HEK293T (cell line): ENCODE measurements around the gene PTPRH.
A peak's percentile ranks its signal among the peaks of the same experiment; 100 is the strongest.

Experiments
- CTCF ChIA-PET: fragments of 350-600 bp; formaldehyde crosslinking; extraction: SDS; loops from one replicate; lab custom pipeline; 2021; ENCODE audit warnings: antibody characterized with exemption, inconsistent platforms; lab: Yijun Ruan, JAX
- POLR2A ChIA-PET: fragments of 350-600 bp; formaldehyde crosslinking; extraction: SDS; loops from one replicate; lab custom pipeline; 2020; ENCODE audit warnings: antibody characterized with exemption, inconsistent platforms; lab: Yijun Ruan, JAX
- DNase-seq: peaks from one replicate; pipeline ENCODE4 v3.0.0; 2012; ENCODE audit warnings: mixed read lengths; ENCODE audit errors: extremely low spot score
- ARNT ChIP-seq: fragments of 450-650 bp; IDR thresholded peaks from 2 replicates; pipeline ENCODE4 v1.6.1; 2017; ENCODE audit warnings: mild to moderate bottlenecking
- BHLHE40 ChIP-seq: fragments of 450-650 bp; IDR thresholded peaks from 2 replicates; pipeline ENCODE4 v1.6.1; 2016; ENCODE audit warnings: mild to moderate bottlenecking, moderate library complexity, borderline replicate concordance
- CTBP1 ChIP-seq: fragments of 450-650 bp; IDR thresholded peaks from 2 replicates; pipeline ENCODE4 v1.6.1; 2016; ENCODE audit warnings: borderline replicate concordance
- ELF4 ChIP-seq: fragments of 450-650 bp; IDR thresholded peaks from 2 replicates; pipeline ENCODE4 v1.6.1; 2017; ENCODE audit warnings: antibody characterized with exemption
- FOXA1 ChIP-seq: fragments of 450-650 bp; IDR thresholded peaks from 2 replicates; pipeline ENCODE4 v1.6.1; 2016; ENCODE audit warnings: mild to moderate bottlenecking
- FOXK2 ChIP-seq: fragments of 450-650 bp; IDR thresholded peaks from 2 replicates; pipeline ENCODE4 v1.6.1; 2016; ENCODE audit warnings: mild to moderate bottlenecking
- FOXM1 ChIP-seq: fragments of 450-650 bp; IDR thresholded peaks from 2 replicates; pipeline ENCODE4 v1.6.1; 2017; ENCODE audit warnings: mild to moderate bottlenecking, borderline replicate concordance
- HDGF ChIP-seq: fragments of 450-650 bp; IDR thresholded peaks from 2 replicates; pipeline ENCODE4 v1.6.1; 2017; ENCODE audit warnings: antibody characterized with exemption, borderline replicate concordance
- L3MBTL2 ChIP-seq: fragments of 450-650 bp; conservative IDR thresholded peaks from 2 replicates; pipeline ENCODE4 v1.6.1; 2016; ENCODE audit warnings: mild to moderate bottlenecking
- LEF1 ChIP-seq: fragments of 450-650 bp; IDR thresholded peaks from 2 replicates; pipeline ENCODE4 v1.6.1; 2017; ENCODE audit warnings: mild to moderate bottlenecking, borderline replicate concordance
- NFRKB ChIP-seq: fragments of 450-650 bp; IDR thresholded peaks from 2 replicates; pipeline ENCODE4 v1.6.1; 2016; ENCODE audit warnings: mild to moderate bottlenecking, moderate library complexity
- PKNOX1 ChIP-seq: fragments of 450-650 bp; IDR thresholded peaks from 2 replicates; pipeline ENCODE4 v1.6.1; 2016
- SP1 ChIP-seq: fragments of 450-650 bp; IDR thresholded peaks from 2 replicates; pipeline ENCODE4 v1.6.1; 2017
- SUZ12 ChIP-seq: fragments of 450-650 bp; IDR thresholded peaks from 2 replicates; pipeline ENCODE4 v1.6.1; 2016; ENCODE audit warnings: mild to moderate bottlenecking
- TARDBP ChIP-seq: fragments of 450-650 bp; IDR thresholded peaks from 2 replicates; pipeline ENCODE4 v1.6.1; 2016
- ZNF384 ChIP-seq: fragments of 450-650 bp; IDR thresholded peaks from 2 replicates; pipeline ENCODE4 v1.6.1; 2016

Gene PTPRH

DNA sequence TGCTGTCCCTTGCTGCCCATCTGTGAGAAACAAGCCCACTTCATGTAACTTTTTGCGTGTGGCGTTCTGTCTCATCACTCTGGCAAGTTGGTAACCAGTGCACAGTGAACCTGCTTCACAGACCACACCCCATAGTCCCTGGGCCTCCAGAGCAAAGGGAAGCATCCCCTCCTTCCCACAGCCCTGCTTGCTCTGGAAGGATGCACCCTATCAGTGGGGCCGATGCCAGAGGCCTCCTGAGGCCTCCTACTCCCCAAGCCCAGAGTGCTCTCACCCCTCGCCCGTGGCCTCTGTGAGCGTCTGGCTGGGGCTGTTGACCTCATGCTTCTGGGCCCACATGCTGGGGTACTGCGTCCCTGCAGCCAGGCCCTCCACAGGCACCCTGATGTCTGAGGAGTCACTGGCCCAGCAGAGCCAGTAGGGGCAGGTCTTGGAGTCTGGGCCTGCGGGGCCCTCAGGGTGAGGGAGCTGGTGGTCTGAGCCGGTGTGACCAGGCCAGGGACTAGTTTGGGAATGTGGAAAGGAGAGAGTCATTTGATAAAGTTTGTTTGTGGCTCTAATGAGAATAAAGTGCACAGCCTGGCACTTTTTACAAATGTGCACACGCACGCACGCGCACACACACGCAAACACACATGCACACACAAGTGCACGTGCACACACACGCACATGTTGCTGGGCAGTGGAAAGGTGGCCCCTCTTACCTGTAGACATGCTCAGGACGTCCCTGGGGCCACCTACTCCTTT, 14.2 kb upstream of the PTPRH start:
- DNase-seq: no peak
- POLR2A ChIA-PET: no interaction called here
- CTCF ChIA-PET: no interaction called here
- TF ChIP-seq ARNT: no peak
- no peak for TF ChIP-seq HDGF
- TF ChIP-seq CTBP1: no peak
- TF ChIP-seq PKNOX1: no peak
- no peak for TF ChIP-seq ZNF384
- no peak for TF ChIP-seq TARDBP
- no peak for TF ChIP-seq FOXA1
- TF ChIP-seq L3MBTL2: no peak
- TF ChIP-seq LEF1: no peak
- no peak for TF ChIP-seq BHLHE40
- no peak for TF ChIP-seq SP1
- no peak for TF ChIP-seq NFRKB

DNA sequence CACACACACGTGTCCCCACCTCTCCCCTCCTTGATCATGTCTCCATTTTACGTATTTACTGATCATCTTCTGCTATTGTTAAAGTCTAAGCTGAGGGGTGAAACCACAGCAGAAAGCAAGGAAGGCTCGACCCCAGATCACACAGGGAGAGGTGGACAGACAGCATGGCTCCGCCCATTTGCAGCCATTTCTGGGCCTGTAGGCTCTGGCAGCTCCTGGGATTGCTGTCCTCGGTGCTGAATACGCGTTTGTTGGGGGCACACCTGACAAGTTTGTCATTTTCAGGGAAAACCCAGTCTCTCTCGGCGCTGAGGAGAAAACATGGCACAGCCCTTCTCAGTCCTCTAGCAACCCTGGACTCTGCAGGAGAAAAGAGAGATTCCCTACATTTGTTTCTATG, 11.2 kb upstream of the PTPRH start:
- POLR2A ChIA-PET: interaction anchor here (0.8 to 1.2 kb wide), 2 partner anchors 19 to 39 kb away, joined by 3 read pairs; no protein-coding TSS in a partner anchor
- TF ChIP-seq HDGF: no peak
- TF ChIP-seq LEF1: no peak
- no peak for TF ChIP-seq CTBP1
- TF ChIP-seq SUZ12: no peak
- no peak for TF ChIP-seq NFRKB
- no peak for TF ChIP-seq BHLHE40
- no peak for TF ChIP-seq TARDBP
- no peak for TF ChIP-seq ELF4
- TF ChIP-seq FOXK2: no peak
- no peak for TF ChIP-seq FOXA1
- TF ChIP-seq SP1: no peak
- TF ChIP-seq FOXM1: no peak
- TF ChIP-seq PKNOX1: no peak
- TF ChIP-seq L3MBTL2: no peak
- no peak for TF ChIP-seq ARNT
- TF ChIP-seq ZNF384: no peak
- CTCF ChIA-PET: interaction anchor here (0.9 kb wide), 1 partner anchor 11 kb away, joined by 3 read pairs; the partner anchor contains the start of gene PTPRH
- no peak for DNase-seq

- peak; percentile 84 for DNase-seq
- no peak for TF ChIP-seq SUZ12
- peak; percentile 34; the same call in 1 of the 2 replicates for TF ChIP-seq FOXK2
- TF ChIP-seq ZNF384: no peak
- TF ChIP-seq NFRKB: no peak
- TF ChIP-seq ARNT: peak; percentile 50; the same call in 1 of the 2 replicates
- TF ChIP-seq FOXM1: peak; percentile 98
- TF ChIP-seq FOXA1: no peak
- no peak for TF ChIP-seq SP1
- TF ChIP-seq LEF1: no peak
- TF ChIP-seq BHLHE40: no peak
- peak; percentile 96 for TF ChIP-seq ELF4
- no peak for TF ChIP-seq TARDBP
- TF ChIP-seq PKNOX1: peak; percentile 84
- TF ChIP-seq HDGF: no peak
- peak; percentile 45 for TF ChIP-seq L3MBTL2
- no peak; the same call in 1 of the 2 replicates for TF ChIP-seq CTBP1
- ChIA-PET POLR2A (interaction anchor here (1.0 to 2.5 kb wide), 5 partner anchors 9 to 63 kb away, joined by 3 to 25 read pairs (median 4); partner anchors contain the start of genes HSPBP1 and PPP6R1), CTCF (no interaction called here)
These were observed 7.3 kb upstream of the PTPRH start for GRCh38 chr19:55216461-55217198.

DNA sequence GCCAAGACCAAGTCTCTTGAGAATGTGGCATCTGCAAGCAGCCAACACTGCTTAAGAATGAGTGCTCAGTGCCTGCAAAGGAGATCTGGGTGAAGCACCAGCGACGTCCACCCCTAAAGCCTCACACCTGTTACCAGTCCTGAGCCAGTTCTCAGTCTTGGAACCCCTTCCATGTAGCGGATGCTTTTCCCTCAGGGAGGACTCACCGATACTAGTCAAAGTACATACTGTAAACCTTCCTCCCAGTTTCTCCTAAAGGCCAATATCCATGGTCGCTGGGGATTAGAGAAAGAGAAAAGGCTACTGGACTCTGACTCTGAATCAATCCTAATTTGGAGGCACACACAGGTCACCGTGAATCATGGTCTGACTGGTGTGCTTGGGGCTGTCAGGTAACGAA, 4.2 kb upstream of the PTPRH start:
- no peak for DNase-seq
- CTCF ChIA-PET: no interaction called here
- POLR2A ChIA-PET: no interaction called here
- no peak for TF ChIP-seq HDGF
- no peak for TF ChIP-seq TARDBP
- no peak for TF ChIP-seq L3MBTL2
- TF ChIP-seq ELF4: no peak
- no peak for TF ChIP-seq SP1
- TF ChIP-seq ZNF384: no peak
- no peak for TF ChIP-seq PKNOX1

DNA sequence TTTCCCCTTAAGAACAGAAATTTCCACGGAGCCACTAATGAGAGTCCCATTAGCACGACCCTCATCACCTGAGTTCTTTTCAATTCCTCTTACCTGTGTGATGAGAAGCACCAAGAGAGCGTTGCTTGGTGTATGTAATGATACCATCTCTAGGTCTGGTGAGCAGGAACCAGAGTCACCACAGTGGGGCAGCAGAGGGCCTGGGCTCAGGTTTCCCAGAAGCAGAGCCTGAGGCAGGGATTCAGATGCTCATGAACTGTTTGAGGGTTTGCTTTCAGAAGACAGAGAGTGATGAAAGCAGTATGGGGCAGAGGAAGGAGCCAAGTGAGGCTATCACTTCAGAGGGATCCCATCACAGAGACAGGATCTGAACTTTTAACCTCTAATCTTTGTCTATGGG, 3.1 kb upstream of the PTPRH start:
- no peak for TF ChIP-seq FOXK2
- no peak for TF ChIP-seq CTBP1
- no peak for TF ChIP-seq FOXM1
- no peak for TF ChIP-seq FOXA1
- no peak for TF ChIP-seq SP1
- no peak for TF ChIP-seq ZNF384
- CTCF ChIA-PET: no interaction called here
- no peak for DNase-seq
- POLR2A ChIA-PET: no interaction called here
